Fibroblast of mammary gland (primary cell): ENCODE data around the gene NIPBL.
"Not testable (repeated sequence)": the region's sequence is repeated elsewhere in the genome, so short reads cannot be mapped to it uniquely, and the experiment has no call there.

Source experiments
- DNase-seq: peaks from one replicate; pipeline ENCODE4 v3.0.0-alpha.2; 2010; ENCODE audit warnings: low read depth
- H3K4me3 ChIP-seq: 2 replicates; pipeline ENCODE4 v1.5.1; 2011; ENCODE audit warnings: low read depth, mild to moderate bottlenecking, low read length, moderate library complexity; ENCODE audit not compliant: control insufficient read depth
- CTCF ChIP-seq: conservative IDR thresholded peaks from 2 replicates; pipeline ENCODE4 v1.5.1; 2011; ENCODE audit warnings: low read depth, low read length, inconsistent platforms; ENCODE audit not compliant: control insufficient read depth, insufficient read depth

The NIPBL gene

GRCh38 chr5:36842087-36842486 is 34.5 kb upstream of the NIPBL start:
- TF ChIP-seq CTCF = no peak
- H3K4me3 ChIP-seq = no peak overlapping the region
- no peak for DNase-seq

GRCh38 chr5:36844305-36844704 is 32.3 kb upstream of the NIPBL start:
- DNase-seq = no peak
- no peak for TF ChIP-seq CTCF
- H3K4me3 ChIP-seq = no peak overlapping the region

GRCh38 chr5:36848545-36848944 is 28.0 kb upstream of the NIPBL start:
- not testable (repeated sequence) for H3K4me3 ChIP-seq, DNase-seq

DNA sequence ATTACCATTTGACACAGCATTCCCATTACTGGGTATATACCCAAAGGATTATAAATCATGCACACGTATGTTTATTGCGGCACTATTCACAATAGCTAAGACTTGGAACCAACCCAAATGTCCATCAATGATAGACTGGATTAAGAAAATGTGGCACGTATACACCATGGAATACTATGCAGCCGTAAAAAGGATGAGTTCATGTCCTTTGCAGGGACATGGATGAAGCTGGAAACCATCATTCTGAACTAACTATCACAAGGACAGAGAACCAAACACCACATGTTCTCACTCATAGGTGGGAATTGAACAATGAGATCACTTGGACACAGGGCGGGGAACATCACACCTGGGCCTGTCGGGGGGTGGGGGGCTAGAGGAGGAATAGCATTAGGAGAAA is 23.7 kb upstream of the NIPBL start:
- not testable (repeated sequence) for H3K4me3 ChIP-seq, DNase-seq

DNA sequence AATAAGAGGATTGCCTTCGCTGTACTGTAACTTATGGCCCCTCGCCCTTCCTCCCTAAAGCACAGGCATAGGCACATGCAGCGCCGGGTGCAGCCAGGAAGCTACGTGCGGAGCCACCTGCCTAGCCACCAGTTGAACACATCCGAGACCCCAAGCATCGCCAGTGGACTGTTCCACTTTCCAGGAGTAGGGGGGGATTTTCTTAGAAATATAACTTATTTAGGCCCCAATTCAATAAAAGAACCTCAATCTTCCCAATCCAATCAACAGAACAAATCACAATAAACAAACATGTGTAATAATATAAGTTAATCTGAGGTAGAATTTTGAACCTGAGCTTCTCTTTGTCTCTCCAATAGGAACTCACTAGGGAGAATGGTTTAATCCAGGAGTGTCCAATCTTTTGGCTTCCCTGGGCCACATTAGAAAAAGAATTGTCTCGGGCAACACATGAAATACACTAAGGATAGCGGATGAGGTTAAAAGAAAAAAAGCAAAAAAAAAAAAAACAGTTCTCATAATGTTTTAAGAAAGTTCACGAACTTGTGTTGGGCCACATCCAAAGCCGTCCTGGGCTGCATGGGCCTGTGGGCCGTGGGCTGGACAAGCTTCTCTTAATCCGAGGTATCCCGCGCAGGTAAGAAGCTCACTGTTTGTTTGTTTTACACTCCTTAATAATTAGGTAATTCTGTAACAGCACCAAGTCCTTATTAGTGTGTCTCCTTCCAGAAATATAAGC is 22.0 kb upstream of the NIPBL start:
- TF ChIP-seq CTCF = no peak
- no peak overlapping the region for H3K4me3 ChIP-seq
- no peak for DNase-seq

DNA sequence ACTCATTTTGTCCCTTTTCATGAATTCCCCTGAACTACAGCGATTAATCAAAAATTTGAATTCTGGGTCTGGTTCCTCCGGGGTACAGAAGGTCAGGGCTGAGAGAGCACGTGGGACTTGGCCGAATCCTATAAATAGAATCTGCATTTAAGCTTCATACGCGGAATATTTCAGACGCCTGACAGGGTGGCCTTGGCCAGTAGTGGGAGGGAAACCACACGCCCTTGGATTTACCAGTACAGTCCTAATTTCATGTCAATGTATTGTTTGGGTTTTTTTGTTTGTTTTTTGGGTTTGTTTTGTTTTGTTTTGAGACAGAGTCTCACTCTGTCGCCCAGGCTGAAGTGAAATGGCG is 21.5 kb upstream of the NIPBL start:
- TF ChIP-seq CTCF = no peak
- H3K4me3 ChIP-seq = no peak overlapping the region
- DNase-seq = no peak

DNA sequence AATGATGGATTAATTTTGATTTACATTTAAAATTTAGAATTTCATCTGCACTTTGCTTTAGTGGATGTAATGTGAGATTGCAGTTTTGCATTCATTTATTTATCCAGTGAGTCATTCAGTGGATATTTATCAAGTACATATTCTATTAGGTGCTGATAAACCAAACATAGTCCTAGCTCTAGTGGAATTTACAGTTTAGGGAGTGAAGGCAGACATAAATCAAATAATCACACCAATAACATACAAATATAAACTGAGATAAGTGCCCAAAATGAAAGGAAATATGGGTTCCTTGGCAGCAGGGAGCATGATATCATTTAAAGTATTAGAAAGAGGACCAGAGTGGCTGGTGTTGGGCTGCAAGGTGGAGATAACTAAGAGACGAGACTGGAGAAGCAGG is 14.7 kb upstream of the NIPBL start:
- no peak for TF ChIP-seq CTCF
- no peak for DNase-seq

GRCh38 chr5:36870399-36871040 is 6.0 kb upstream of the NIPBL start:
- TF ChIP-seq CTCF = peak; percentile 65
- peak; percentile 80 for DNase-seq
- H3K4me3 ChIP-seq = no peak overlapping the region

More for the DNA sequence above, 14.7 kb upstream of the NIPBL start:
- H3K4me3 ChIP-seq = no peak overlapping the region
